IPS-18a (cell line): Measurements from ENCODE around the gene AMBRA1.

Experiments
- H3K27ac ChIP-seq: one replicate; pipeline ENCODE4 v1.5.1; 2013; ENCODE audit warnings: low read length
- H3K27me3 ChIP-seq: one replicate; pipeline ENCODE4 v1.6.1; 2013; ENCODE audit warnings: mild to moderate bottlenecking, low read length; ENCODE audit not compliant: control insufficient read depth, insufficient read depth
- H3K36me3 ChIP-seq: one replicate; pipeline ENCODE4 v1.6.1; 2013; ENCODE audit warnings: low read depth, low read length; ENCODE audit not compliant: control insufficient read depth
- H3K4me1 ChIP-seq: one replicate; pipeline ENCODE4 v1.6.1; 2013; ENCODE audit warnings: low read depth, low read length; ENCODE audit not compliant: control insufficient read depth
- H3K4me3 ChIP-seq: one replicate; pipeline ENCODE4 v1.5.1; 2013; ENCODE audit warnings: low read length
- H3K9ac ChIP-seq: one replicate; pipeline ENCODE4 v1.6.1; 2013; ENCODE audit warnings: mild to moderate bottlenecking, low read length, moderate library complexity
- H3K9me3 ChIP-seq: one replicate; pipeline ENCODE4 v1.6.1; 2013; ENCODE audit warnings: low read depth, low read length; ENCODE audit not compliant: control insufficient read depth

AMBRA1 gene

GRCh38 chr11:46472662-46472994 is 121.2 kb downstream of the AMBRA1 start:
- H3K9me3 ChIP-seq = no peaks in the 10 kb centered on the region
- no peak overlapping the region for H3K9ac ChIP-seq
- no peaks in the 10 kb centered on the region for H3K27me3 ChIP-seq
- H3K36me3 ChIP-seq = no peaks in the 10 kb centered on the region
- H3K27ac ChIP-seq = no peak overlapping the region
- H3K4me3 ChIP-seq = no peak overlapping the region
- H3K4me1 ChIP-seq = no peaks in the 10 kb centered on the region

DNA sequence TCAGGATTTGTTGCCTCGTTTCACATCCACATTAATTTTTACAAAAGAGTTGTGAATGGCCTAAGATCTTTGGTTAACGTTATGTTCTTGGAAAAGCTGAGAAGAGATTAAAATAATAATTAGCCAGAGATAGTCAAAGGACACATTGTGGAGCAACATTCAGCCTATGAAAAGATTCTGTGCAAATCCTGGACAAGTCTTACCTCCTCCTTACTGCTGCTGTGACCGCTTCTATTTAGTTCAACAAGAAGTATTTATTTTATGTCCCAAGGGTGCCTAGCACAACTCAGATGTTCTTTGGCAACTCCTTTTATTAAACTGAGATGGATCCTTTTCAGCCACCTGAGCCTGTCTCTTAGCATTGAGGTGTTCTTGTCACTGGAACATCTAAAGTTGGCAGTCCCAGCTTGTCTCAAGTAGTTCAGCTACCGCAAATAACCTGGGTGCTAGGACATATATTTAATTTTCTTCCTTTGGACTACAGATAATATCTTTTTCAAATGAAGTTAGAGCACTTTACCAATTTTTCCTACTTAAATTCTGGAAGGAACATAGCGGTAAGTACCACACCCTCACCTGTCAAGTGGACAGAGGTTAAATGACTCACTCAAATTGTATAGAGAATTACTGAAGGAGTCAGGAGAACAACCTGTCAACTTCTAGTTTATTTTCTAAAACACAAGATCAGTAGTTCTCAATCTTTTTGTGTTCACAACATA is 121.7 kb downstream of the AMBRA1 start:
- Histone ChIP-seq H3K4me1 (no peaks in the 10 kb centered on the region), H3K4me3 (no peak overlapping the region), H3K36me3 (no peaks in the 10 kb centered on the region), H3K27ac (no peak overlapping the region), H3K9me3 (no peaks in the 10 kb centered on the region), H3K9ac (no peak overlapping the region), H3K27me3 (no peaks in the 10 kb centered on the region)

DNA sequence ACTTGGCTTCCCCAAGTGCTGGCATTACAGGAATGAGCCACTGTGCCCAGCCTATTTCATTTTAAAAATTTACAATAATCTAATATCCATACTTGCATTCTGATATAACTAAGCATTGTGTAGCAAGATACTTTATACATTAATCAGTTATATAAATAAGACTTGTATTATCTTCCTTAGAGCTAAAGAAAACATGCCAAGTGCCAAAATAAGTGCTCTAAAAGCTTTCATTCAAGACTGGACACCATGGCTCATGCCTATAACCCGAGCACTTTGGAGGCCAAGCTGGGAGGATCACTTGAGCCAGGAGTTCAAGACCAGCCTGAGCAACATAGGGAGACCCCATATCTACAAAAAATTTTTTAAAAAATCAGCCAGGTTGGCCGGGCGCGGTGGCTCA is 123.9 kb downstream of the AMBRA1 start:
- H3K4me1 ChIP-seq = peaks cover 12% of the 10 kb centered on the region

DNA sequence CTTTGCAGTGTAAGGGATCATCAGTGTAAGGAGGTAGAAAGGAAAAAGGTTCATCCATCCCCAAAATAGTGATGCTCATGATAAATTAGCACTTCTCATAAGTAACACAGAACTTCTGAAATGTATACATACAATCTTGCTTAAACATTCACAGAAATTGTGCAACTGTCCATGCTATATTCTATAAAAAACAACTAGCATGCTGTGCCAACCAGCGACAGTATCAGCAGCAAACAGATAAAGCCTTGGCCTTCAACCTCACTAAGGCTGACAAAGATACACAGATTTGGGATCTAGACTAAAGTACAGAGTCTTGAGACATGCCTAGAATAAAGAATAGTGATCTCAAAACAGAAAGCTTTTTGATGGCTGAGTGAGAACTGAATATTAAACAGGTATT is 128.1 kb downstream of the AMBRA1 start:
- Histone ChIP-seq H3K9me3 (no peaks in the 10 kb centered on the region), H3K4me3 (no peak overlapping the region), H3K9ac (no peak overlapping the region), H3K36me3 (no peaks in the 10 kb centered on the region), H3K27me3 (no peaks in the 10 kb centered on the region), H3K27ac (no peak overlapping the region), H3K4me1 (peaks cover 27% of the 10 kb centered on the region)

More for the DNA sequence above, 123.9 kb downstream of the AMBRA1 start:
- H3K36me3 ChIP-seq = no peaks in the 10 kb centered on the region
- H3K9ac ChIP-seq = no peak overlapping the region
- H3K4me3 ChIP-seq = no peak overlapping the region
- no peaks in the 10 kb centered on the region for H3K9me3 ChIP-seq
- no peaks in the 10 kb centered on the region for H3K27me3 ChIP-seq
- H3K27ac ChIP-seq = no peak overlapping the region

DNA sequence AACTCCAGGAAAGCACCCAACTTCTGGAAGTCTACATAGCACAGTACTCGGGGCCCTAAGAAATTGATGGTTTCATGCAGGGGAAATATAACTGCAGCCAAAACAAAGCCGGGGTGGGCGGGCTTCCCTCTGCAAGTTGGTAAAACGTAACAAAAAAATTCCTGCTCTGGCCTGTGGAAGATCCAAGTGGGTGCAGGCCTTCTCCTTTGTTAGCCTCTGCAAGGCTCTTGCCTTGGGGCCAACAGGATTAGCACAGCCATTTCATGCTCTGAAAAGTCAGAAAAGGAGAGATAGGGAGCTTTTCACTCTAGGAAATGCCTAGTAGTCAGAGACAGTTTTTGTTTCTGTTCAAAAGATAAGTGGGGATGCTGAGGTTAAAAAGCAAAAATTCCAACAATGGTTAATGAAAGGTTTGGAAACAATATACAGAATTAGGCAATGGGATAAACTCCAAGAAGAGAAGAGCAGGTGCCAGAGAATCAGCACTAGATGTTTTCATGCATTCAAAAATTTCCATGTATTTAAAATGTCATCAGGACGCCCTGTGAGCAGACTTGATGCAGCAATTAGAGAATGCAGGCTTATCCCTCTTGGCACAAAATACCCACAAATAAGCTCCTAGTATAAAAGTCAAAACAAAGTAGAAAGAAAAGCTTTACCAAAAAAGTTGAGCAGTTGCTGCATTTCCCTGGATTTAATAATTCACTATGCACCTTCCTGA is 130.0 kb downstream of the AMBRA1 start:
- H3K4me1 ChIP-seq = peaks cover 27% of the 10 kb centered on the region
- H3K27ac ChIP-seq = no peak overlapping the region
- no peak overlapping the region for H3K9ac ChIP-seq
- H3K27me3 ChIP-seq = no peaks in the 10 kb centered on the region
- no peak overlapping the region for H3K4me3 ChIP-seq
- no peaks in the 10 kb centered on the region for H3K9me3 ChIP-seq
- H3K36me3 ChIP-seq = no peaks in the 10 kb centered on the region

GRCh38 chr11:46461461-46461927 is 132.3 kb downstream of the AMBRA1 start:
- no peak overlapping the region for H3K4me3 ChIP-seq
- H3K9me3 ChIP-seq = no peaks in the 10 kb centered on the region
- H3K27ac ChIP-seq = no peak overlapping the region
- no peak overlapping the region for H3K9ac ChIP-seq
- H3K36me3 ChIP-seq = no peaks in the 10 kb centered on the region
- H3K4me1 ChIP-seq = peaks cover 41% of the 10 kb centered on the region
- H3K27me3 ChIP-seq = no peaks in the 10 kb centered on the region

DNA sequence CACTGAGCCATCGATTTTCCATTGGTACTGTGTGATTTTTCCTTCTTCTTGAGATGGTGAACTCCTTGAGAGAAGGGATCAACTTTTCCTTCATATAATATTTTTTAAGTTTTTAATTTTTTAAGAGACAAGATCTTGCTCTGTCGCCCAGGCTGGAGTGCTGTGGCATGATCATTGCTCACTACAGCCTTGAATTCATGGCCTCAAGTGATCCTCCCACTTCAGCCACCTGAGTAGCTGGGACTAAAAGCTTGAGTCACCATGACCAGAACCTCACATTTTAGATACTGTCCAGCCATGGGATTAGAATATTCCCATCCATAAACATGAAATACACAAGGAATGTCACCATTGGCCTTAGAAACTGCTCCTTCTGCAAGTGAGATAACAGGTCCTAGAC is 135.3 kb downstream of the AMBRA1 start:
- Histone ChIP-seq H3K4me1 (peaks cover 31% of the 10 kb centered on the region), H3K4me3 (no peak overlapping the region), H3K36me3 (no peaks in the 10 kb centered on the region), H3K9me3 (no peaks in the 10 kb centered on the region), H3K9ac (no peak overlapping the region), H3K27ac (no peak overlapping the region), H3K27me3 (no peaks in the 10 kb centered on the region)

- Histone ChIP-seq H3K36me3 (no peaks in the 10 kb centered on the region), H3K27ac (no peak overlapping the region), H3K4me1 (peaks cover 29% of the 10 kb centered on the region), H3K4me3 (no peak overlapping the region), H3K27me3 (no peaks in the 10 kb centered on the region), H3K9ac (no peak overlapping the region), H3K9me3 (no peaks in the 10 kb centered on the region)
Observed at GRCh38 chr11:46457659-46458424, 136.0 kb downstream of the AMBRA1 start.

DNA sequence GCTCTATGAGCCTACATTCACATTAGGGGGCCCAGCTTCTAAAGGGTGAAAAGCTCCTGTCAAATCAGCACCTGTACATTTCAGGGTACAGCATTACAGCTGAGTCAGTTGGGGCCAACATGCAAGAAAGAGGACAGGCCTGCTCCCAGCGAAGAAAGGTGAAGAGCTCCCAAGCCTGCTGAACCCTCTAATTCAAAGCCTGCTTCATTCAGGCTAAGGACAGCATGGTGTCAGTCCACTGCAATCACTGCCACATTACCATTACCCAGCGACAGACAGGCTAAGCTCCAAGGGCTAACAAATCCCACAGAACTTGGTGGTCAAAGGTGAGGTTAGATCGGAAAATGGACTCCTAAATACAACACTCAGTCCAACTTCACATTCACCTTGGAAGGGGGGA is 136.8 kb downstream of the AMBRA1 start:
- Histone ChIP-seq H3K9ac (no peak overlapping the region), H3K9me3 (no peaks in the 10 kb centered on the region), H3K36me3 (no peaks in the 10 kb centered on the region), H3K27ac (no peak overlapping the region), H3K4me3 (no peak overlapping the region), H3K27me3 (no peaks in the 10 kb centered on the region), H3K4me1 (peaks cover 29% of the 10 kb centered on the region)

DNA sequence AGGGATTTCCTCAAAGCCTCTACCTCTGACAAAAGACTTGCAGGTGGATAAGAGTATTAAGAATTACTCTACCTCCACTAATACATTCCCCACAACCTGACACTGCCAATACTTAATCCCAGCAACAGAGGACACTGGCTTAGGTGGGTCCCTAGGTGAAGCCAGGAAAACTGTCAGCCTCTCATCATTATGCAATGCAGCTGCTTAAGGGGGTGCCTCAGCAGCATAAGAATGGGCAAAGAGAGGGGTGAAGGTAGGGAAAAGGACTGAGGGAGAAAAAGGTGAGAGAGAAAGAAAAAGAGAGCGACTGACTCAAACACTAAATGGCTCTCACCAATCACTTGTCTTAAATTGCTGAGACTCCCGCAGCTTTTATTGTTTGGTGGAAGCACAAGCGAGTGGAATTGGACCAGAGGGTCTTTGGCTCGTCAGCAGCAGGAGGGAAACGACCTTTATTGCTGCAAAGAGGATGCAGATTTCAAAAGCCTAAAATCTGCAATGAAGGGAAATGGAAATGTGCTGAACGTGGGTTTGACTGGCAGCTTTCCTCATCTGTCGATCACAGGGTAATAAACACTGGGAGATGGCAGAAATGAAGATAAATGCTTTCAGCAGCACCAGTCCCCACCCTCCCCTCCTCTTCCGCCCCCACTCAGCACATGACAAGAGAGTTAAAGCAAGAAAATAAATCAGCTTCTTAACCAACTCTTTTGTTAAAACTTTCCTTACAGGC is 137.4 kb downstream of the AMBRA1 start:
- H3K9me3 ChIP-seq = no peaks in the 10 kb centered on the region
- no peak overlapping the region for H3K9ac ChIP-seq
- no peak overlapping the region for H3K27ac ChIP-seq
- no peak overlapping the region for H3K4me3 ChIP-seq
- peaks cover 33% of the 10 kb centered on the region for H3K4me1 ChIP-seq
- no peaks in the 10 kb centered on the region for H3K36me3 ChIP-seq
- no peaks in the 10 kb centered on the region for H3K27me3 ChIP-seq

DNA sequence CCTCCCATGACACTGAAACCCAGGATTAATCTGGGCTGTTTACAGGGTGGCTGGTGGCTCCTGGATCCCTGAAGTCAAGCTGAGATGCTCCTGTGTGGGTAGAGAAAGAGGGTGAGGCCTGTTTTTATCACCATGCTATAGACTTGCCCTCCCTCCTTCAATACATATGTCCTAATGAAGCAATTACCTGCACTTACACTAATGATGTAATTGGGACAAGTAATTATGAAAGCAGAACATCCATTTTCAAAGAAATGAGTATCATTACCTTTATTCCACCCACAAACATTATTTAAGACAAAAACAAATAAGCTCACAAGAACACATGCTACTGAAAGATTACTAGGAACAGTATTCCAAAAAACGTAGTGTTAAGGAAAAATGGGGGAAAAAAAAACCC is 138.0 kb downstream of the AMBRA1 start:
- Histone ChIP-seq H3K4me3 (no peak overlapping the region), H3K36me3 (no peaks in the 10 kb centered on the region), H3K27ac (no peak overlapping the region), H3K4me1 (peaks cover 36% of the 10 kb centered on the region), H3K9me3 (no peaks in the 10 kb centered on the region), H3K9ac (no peak overlapping the region), H3K27me3 (no peaks in the 10 kb centered on the region)
